Measurements from ENCODE around the gene SLC40A1. TPM values are rescaled to one million over a fixed set of nuclear protein-coding genes. Genes with fewer than 3 reads are reported as not detected.

The SLC40A1 gene
- total and polyA plus RNA-seq, 10 of the 15 experiments (the other 5 are each of a cell fraction or from before 2014, with no cell fraction given), result 0.01 to 0.38 (median 0.08) TPM; not detected in 7

DNA sequence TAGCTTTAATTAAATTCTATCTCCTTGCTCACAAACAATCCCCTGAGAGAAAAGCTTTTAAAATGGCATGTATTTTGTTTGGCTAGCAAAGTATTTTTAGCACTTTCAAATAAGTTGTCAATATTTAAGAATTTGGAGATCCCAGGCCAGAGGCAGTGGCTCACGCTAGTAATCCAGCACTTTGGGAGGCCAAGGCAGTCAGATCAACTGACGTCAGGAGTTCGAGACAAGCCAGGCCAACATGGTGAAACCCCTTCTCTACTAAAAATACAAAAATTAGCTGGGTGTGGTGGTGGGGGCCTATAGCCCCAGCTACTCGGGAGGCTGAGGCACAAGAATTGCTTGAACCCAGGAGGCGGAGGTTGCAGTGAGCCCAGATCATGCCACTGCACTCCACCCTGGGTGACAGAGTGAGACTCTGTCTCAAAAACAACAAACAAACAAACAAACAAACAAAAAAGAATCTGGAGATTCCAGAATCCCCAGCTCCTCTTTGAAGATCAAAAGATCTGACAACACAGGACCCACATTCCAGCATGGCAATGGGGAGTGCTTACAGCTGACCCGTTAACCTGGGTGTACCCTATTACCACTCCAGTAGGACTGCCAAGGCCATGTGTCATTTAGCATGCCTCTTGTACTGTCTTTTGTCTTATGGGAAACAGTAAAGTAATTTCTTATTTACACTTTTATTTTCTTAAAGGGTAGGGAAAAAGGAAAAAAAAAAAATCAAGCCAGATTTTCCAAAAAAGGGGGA is 21.9 kb downstream of the SLC40A1 start:
- no peak for TF ChIP-seq ZNF384 (IDR thresholded peaks at IDR 0.05; ENCODE audit: borderline replicate concordance, low read depth, low read length)
- no peak for TF ChIP-seq MXI1 (IDR thresholded peaks at IDR 0.05; ENCODE audit: low read depth, low read length)
- no peak overlapping the region for H3K27ac ChIP-seq (ENCODE audit: control insufficient read depth, insufficient read depth)
- in situ Hi-C loops (cut with MboI), result no loop called here
- WGBS (ENCODE audit: insufficient coverage, insufficient replicate concordance, low lambda C conversion rate, missing lambda C conversion rate), result 56% methylated on average over 6 of the region's 6 CpGs
- POLR2A ChIA-PET, result no interaction called here
- H3K4me1 ChIP-seq (ENCODE audit: control insufficient read depth, insufficient read depth, low read length), result no peaks in the 10 kb centered on the region
- no peak for DNase-seq (ENCODE audit: low read depth, low spot score)
- no peak for ATAC-seq
- no peak overlapping the region for H3K9ac ChIP-seq (ENCODE audit: control insufficient read depth, insufficient read depth, low read length)
- H3K4me3 ChIP-seq, result no peak overlapping the region
- no peak overlapping the region for H3K4me2 ChIP-seq (ENCODE audit: control insufficient read depth, insufficient read depth)
- H3K9me3 ChIP-seq (replicated peaks; ENCODE audit: control insufficient read depth, insufficient read depth, low read length), result no peaks in the 10 kb centered on the region
- CTCF ChIA-PET, result no interaction called here
- SMC1A ChIA-PET (ENCODE audit: uncharacterized antibody, unreplicated experiment), result interaction anchor here (0.7 kb wide), 1 partner anchor 16 kb away, joined by 3 read pairs; no protein-coding TSS in a partner anchor
- H2AFZ ChIP-seq (ENCODE audit: control insufficient read depth, low read depth, low read length), result no peak overlapping the region
- no peaks in the 10 kb centered on the region for H3K27me3 ChIP-seq (replicated peaks in 1 of 2; ENCODE audit: control insufficient read depth in 2 of 2, insufficient read depth in 2 of 2, low read length in 1 of 2)
- H3K36me3 ChIP-seq (ENCODE audit: control insufficient read depth in 2 of 2, insufficient read depth in 2 of 2, low read length in 1 of 2), result no peaks in the 10 kb centered on the region
- intact Hi-C loops (cut with micrococcal nuclease; ENCODE audit: unreplicated experiment), result no loop called here
- RAD21 ChIA-PET (ENCODE audit: unreplicated experiment), result no interaction called here
- BruUV-seq (replicated peaks), result no TSS peak
- FAIRE-seq, result no peak
- H3K79me2 ChIP-seq (ENCODE audit: control insufficient read depth, insufficient read depth, low read length), result no peaks in the 10 kb centered on the region
- H4K20me1 ChIP-seq (ENCODE audit: control insufficient read depth, insufficient read depth), result no peaks in the 10 kb centered on the region

DNA sequence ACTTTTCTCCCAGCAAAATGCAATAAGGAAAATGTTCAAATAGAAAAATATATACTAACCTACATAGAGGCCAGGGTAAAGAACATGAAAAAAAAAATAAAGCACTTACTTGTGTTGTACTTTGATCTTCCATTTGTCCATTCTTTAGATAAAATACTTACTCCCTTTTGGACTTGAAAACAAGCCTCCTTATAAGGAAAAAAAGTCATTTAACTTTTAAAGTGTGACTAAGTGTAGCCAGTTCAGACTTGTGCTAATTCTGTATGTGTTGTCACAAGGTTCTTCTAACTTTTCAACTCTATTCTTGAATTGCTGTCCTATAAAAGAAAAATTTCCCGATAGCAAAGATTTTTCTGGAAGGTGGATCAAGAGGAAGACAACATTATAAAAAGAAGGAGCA is 23.2 kb downstream of the SLC40A1 start:
- ChIA-PET POLR2A (no interaction called here), RAD21 (ENCODE audit: unreplicated experiment) (no interaction called here), CTCF (no interaction called here), SMC1A (ENCODE audit: uncharacterized antibody, unreplicated experiment) (no interaction called here)
- H3K27me3 ChIP-seq (replicated peaks in 1 of 2; ENCODE audit: control insufficient read depth in 2 of 2, insufficient read depth in 2 of 2, low read length in 1 of 2), result no peaks in the 10 kb centered on the region
- FAIRE-seq (no peak), DNase-seq (ENCODE audit: low read depth, low spot score) (no peak), ATAC-seq (no peak)
- no peak overlapping the region for H3K9ac ChIP-seq (ENCODE audit: control insufficient read depth, insufficient read depth, low read length)
- intact Hi-C loops (cut with micrococcal nuclease; ENCODE audit: unreplicated experiment), result no loop called here
- H3K79me2 ChIP-seq (ENCODE audit: control insufficient read depth, insufficient read depth, low read length), result no peaks in the 10 kb centered on the region
- 19% methylated on average over 1 of the region's 1 CpG for WGBS (ENCODE audit: insufficient coverage, insufficient replicate concordance, low lambda C conversion rate, missing lambda C conversion rate)
- in situ Hi-C loops (cut with MboI), result no loop called here
- no peak overlapping the region for H3K4me3 ChIP-seq
- H3K4me2 ChIP-seq (ENCODE audit: control insufficient read depth, insufficient read depth), result no peak overlapping the region
- no peaks in the 10 kb centered on the region for H3K9me3 ChIP-seq (replicated peaks; ENCODE audit: control insufficient read depth, insufficient read depth, low read length)
- no peaks in the 10 kb centered on the region for H4K20me1 ChIP-seq (ENCODE audit: control insufficient read depth, insufficient read depth)
- H3K4me1 ChIP-seq (ENCODE audit: control insufficient read depth, insufficient read depth, low read length), result no peaks in the 10 kb centered on the region
- H2AFZ ChIP-seq (ENCODE audit: control insufficient read depth, low read depth, low read length), result no peak overlapping the region
- H3K27ac ChIP-seq (ENCODE audit: control insufficient read depth, insufficient read depth), result no peak overlapping the region
- BruUV-seq (replicated peaks), result no TSS peak
- no peaks in the 10 kb centered on the region for H3K36me3 ChIP-seq (ENCODE audit: control insufficient read depth in 2 of 2, insufficient read depth in 2 of 2, low read length in 1 of 2)
- TF ChIP-seq TCF12 (IDR thresholded peaks at IDR 0.05; ENCODE audit: low read depth, low read length), result no peak
- TF ChIP-seq STAT1 (conservative IDR thresholded peaks at IDR 0.05), result no peak
- TF ChIP-seq RFX5 (IDR thresholded peaks at IDR 0.05; ENCODE audit: low read depth, low read length), result no peak
- no peak for TF ChIP-seq IKZF2 (IDR thresholded peaks at IDR 0.05)
- TF ChIP-seq CBFB (IDR thresholded peaks at IDR 0.05; ENCODE audit: low read depth), result no peak
- TF ChIP-seq SMAD1 (IDR thresholded peaks at IDR 0.05; ENCODE audit: low read depth, partially characterized antibody), result no peak
- TF ChIP-seq HDGF (IDR thresholded peaks at IDR 0.05), result no peak
- TF ChIP-seq ETV6 (conservative IDR thresholded peaks at IDR 0.05 in 1 of 2, IDR thresholded peaks at IDR 0.05 in 1 of 2; ENCODE audit: borderline replicate concordance in 1 of 2, low read depth in 1 of 2), result no peak
- TF ChIP-seq, protein P1, sequence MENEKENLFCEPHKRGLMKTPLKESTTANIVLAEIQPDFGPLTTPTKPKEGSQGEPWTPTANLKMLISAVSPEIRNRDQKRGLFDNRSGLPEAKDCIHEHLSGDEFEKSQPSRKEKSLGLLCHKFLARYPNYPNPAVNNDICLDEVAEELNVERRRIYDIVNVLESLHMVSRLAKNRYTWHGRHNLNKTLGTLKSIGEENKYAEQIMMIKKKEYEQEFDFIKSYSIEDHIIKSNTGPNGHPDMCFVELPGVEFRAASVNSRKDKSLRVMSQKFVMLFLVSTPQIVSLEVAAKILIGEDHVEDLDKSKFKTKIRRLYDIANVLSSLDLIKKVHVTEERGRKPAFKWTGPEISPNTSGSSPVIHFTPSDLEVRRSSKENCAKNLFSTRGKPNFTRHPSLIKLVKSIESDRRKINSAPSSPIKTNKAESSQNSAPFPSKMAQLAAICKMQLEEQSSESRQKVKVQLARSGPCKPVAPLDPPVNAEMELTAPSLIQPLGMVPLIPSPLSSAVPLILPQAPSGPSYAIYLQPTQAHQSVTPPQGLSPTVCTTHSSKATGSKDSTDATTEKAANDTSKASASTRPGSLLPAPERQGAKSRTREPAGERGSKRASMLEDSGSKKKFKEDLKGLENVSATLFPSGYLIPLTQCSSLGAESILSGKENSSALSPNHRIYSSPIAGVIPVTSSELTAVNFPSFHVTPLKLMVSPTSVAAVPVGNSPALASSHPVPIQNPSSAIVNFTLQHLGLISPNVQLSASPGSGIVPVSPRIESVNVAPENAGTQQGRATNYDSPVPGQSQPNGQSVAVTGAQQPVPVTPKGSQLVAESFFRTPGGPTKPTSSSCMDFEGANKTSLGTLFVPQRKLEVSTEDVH (IDR thresholded peaks at IDR 0.05; ENCODE audit: low read depth, partially characterized antibody), result no peak
- no peak for TF ChIP-seq EP300 (IDR thresholded peaks at IDR 0.05; ENCODE audit: borderline replicate concordance in 1 of 2, control insufficient read depth in 1 of 2, low read depth in 2 of 2, low read length in 2 of 2)
- TF ChIP-seq ZNF207 (IDR thresholded peaks at IDR 0.05; ENCODE audit: borderline replicate concordance), result no peak
- no peak for TF ChIP-seq NBN (IDR thresholded peaks at IDR 0.05)
- TF ChIP-seq SMARCA5 (IDR thresholded peaks at IDR 0.05), result no peak
- no peak for TF ChIP-seq SMC3 (IDR thresholded peaks at IDR 0.05; ENCODE audit: borderline replicate concordance, low read length)
- TF ChIP-seq IRF4 (IDR thresholded peaks at IDR 0.05; ENCODE audit: low read depth, low read length), result no peak

All from GM12878 (cell line).